ENCODE data around the gene ARF4. TPM values are rescaled to one million over a fixed set of nuclear protein-coding genes. Genes with fewer than 3 reads are reported as not detected.

The ARF4 gene
- total RNA-seq, 2 donors from 2014 or later: 80.1 to 114 TPM

GRCh38 chr3:57586778-57587177 is 10.4 kb downstream of the ARF4 start:
- ATAC-seq: no peak
- no peak for DNase-seq
- intact Hi-C loops (cut with DNase I): no loop called here

GRCh38 chr3:57583544-57583943 is 13.6 kb downstream of the ARF4 start:
- intact Hi-C loops (cut with DNase I): no loop called here
- no peak for ATAC-seq
- no peak for DNase-seq

- ATAC-seq: no peak
Measured at GRCh38 chr3:57582474-57583168, 14.5 kb downstream of the ARF4 start.

GRCh38 chr3:57577801-57578200 is 19.3 kb downstream of the ARF4 start:
- DNase-seq (no peak), ATAC-seq (no peak)
- intact Hi-C loops (cut with DNase I): no loop called here

More at GRCh38 chr3:57582474-57583168, 14.5 kb downstream of the ARF4 start:
- no peak for DNase-seq
- intact Hi-C loops (cut with DNase I): no loop called here

GRCh38 chr3:57575966-57576626 is 21.0 kb downstream of the ARF4 start:
- no peak for DNase-seq
- intact Hi-C loops (cut with DNase I): no loop called here
- ATAC-seq: no peak

GRCh38 chr3:57572096-57572495 is 25.0 kb downstream of the ARF4 start:
- intact Hi-C loops (cut with DNase I): no loop called here
- ATAC-seq (no peak), DNase-seq (no peak)

GRCh38 chr3:57570878-57571277 is 26.3 kb downstream of the ARF4 start:
- DNase-seq: no peak
- ATAC-seq: no peak
- intact Hi-C loops (cut with DNase I): no loop called here

- DNase-seq: no peak
- no peak for ATAC-seq
- intact Hi-C loops (cut with DNase I): no loop called here
Measured at GRCh38 chr3:57569859-57570450, 27.2 kb downstream of the ARF4 start.

- ATAC-seq: no peak
- no peak for DNase-seq
- intact Hi-C loops (cut with DNase I): loop anchor here (5.0 kb wide), 1 partner anchor 38 kb away; the partner anchor contains the start of gene ARF4 (in 2 of the 2)
Measured at GRCh38 chr3:57559526-57559925, 37.6 kb downstream of the ARF4 start.

- peak in 1 of 2 donors; percentile 17 for ATAC-seq
- no peak for DNase-seq
- intact Hi-C loops (cut with DNase I): loop anchor here (5.0 kb wide), 1 partner anchor 40 kb away; the partner anchor contains the start of gene ARF4 (in 2 of the 2)
Measured at GRCh38 chr3:57557085-57557537, 40.0 kb downstream of the ARF4 start.

GRCh38 chr3:57556459-57557084 is 40.6 kb downstream of the ARF4 start:
- intact Hi-C loops (cut with DNase I): loop anchor here (5.0 kb wide), 1 partner anchor 41 kb away; the partner anchor contains the start of gene ARF4 (in 2 of the 2)
- peak; percentile 40 for DNase-seq
- peak; percentile 53 to 67 for ATAC-seq

GRCh38 chr3:57555738-57556458 is 41.2 kb downstream of the ARF4 start, which contains the start of gene PDE12:
Gene PDE12, plus strand, starts transcription at chr3:57556274. Its CDS starts 106 bp downstream, at chr3:57556380.
- intact Hi-C loops (cut with DNase I): loop anchor here (5.0 kb wide), 1 partner anchor 41 kb away; the partner anchor contains the start of gene ARF4 (in 2 of the 2)
- DNase-seq (peak; percentile 88), ATAC-seq (peak; percentile 95)

GRCh38 chr3:57555306-57555705 is 41.8 kb downstream of the ARF4 start:
- peak in 1 of 2 donors; percentile 1 for ATAC-seq
- intact Hi-C loops (cut with DNase I): loop anchor here (5.0 kb wide), 1 partner anchor 42 kb away; the partner anchor contains the start of gene ARF4 (in 2 of the 2)
- DNase-seq: no peak

GRCh38 chr3:57546616-57547015 is 50.5 kb downstream of the ARF4 start:
- DNase-seq: no peak
- no peak for ATAC-seq
- intact Hi-C loops (cut with DNase I): no loop called here

GRCh38 chr3:57545636-57546268 is 51.4 kb downstream of the ARF4 start:
- ATAC-seq: peak; percentile 78 to 96
- intact Hi-C loops (cut with DNase I): no loop called here
- peak; percentile 62 for DNase-seq

GRCh38 chr3:57544181-57545125 is 52.7 kb downstream of the ARF4 start, which contains the start of gene DNAH12:
Gene DNAH12, minus strand, starts transcription at chr3:57544344. Its CDS starts 1,474 bp downstream, at chr3:57542870.
- ATAC-seq (peak in 1 of 2 donors; percentile 63), DNase-seq (no peak)
- intact Hi-C loops (cut with DNase I): no loop called here

GRCh38 chr3:57538465-57538864 is 58.7 kb downstream of the ARF4 start:
- ATAC-seq (no peak), DNase-seq (no peak)
- intact Hi-C loops (cut with DNase I): no loop called here

Measured in left cardiac atrium (tissue), 4 donors.